HG03097 (cell line): ENCODE measurements around the gene SPART.
"Not testable (repeated sequence)": the region's sequence is repeated elsewhere in the genome, so short reads cannot be mapped to it uniquely, and the experiment has no call there.

Experiments used
- ATAC-seq: cut with Tn5 transposase; IDR thresholded peaks from one replicate; pipeline ENCODE4 v1.9.1; 2021; ENCODE audit not compliant: unreplicated experiment, low FRiP score

Gene SPART

GRCh38 chr13:36323951-36324566 lies 22.1 kb downstream of the SPART start:
- no peak for ATAC-seq

GRCh38 chr13:36323408-36323807 lies 22.8 kb downstream of the SPART start:
- ATAC-seq: no peak

DNA sequence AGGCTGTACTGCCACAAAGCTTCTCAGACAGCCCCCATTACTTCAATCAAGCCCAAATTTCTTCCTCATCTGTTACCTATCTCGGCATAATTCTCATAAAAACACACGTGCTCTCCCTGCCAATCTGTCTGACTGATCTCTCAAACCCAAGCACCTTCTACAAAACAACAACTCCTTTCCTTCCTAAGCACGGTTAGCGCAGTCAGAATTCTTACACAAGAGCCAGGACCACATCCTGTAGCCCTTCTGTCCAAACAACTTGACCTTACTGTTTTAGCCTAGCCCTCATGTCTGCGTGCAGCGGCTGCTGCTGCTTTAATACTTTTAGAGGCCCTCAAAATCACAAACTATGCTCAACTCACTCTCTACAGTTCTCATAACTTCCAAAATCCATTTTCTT lies 26.4 kb downstream of the SPART start:
- not testable (repeated sequence) for ATAC-seq

GRCh38 chr13:36313047-36313969 lies 32.9 kb downstream of the SPART start:
- no peak for ATAC-seq

- no peak for ATAC-seq
These were observed 35.6 kb downstream of the SPART start for GRCh38 chr13:36310417-36311108.

DNA sequence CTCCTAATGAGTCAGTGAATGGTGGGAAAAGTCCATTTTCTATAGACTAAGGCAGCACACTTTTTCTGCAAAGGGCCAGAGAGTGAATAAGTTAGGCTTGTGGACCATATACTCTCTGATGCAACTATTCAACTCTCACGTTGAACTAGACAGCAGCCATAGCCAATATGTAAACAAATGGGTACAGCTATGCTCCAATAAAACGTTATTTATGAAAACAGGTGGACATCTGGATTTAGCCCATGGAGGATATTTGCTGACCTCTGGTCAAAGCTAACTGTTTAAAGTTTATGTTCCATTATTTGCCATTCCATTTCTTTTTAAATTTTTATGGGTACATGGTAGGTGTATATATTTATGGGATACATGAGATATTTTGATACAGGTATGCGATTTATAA lies 43.9 kb downstream of the SPART start:
- no peak for ATAC-seq

- ATAC-seq: not testable (repeated sequence)
These were observed 46.7 kb downstream of the SPART start for GRCh38 chr13:36299469-36299868.

DNA sequence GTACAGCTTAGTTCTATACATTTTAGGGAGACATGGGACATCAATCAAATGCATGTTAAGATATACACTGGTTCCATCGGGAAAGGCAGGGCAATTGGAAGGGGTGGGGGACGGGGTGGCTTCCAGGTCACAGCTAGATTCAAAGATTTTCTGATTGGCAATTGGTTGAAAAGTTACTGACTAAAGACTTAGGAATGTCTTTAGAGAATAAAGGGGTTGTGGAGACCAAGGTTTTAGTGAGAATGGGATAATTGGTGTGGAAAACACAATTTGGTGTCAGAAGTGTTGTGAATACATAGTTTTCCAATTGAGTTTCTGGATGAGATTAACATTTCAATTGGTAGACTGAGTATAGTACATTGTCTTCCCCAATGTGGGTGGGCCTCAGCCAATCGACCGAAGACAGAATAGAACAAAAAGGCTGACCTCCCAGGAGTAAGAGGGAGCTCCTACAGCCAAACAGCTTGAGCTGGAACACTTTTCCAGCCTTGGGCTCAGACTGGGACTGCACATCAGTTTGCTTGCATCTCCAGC lies 47.6 kb downstream of the SPART start:
- no peak for ATAC-seq

- no peak for ATAC-seq
These were observed 48.5 kb downstream of the SPART start, which contains the start of gene CCDC169 for GRCh38 chr13:36297366-36298338. TSS of gene CCDC169 (minus strand) at chr13:36297814. CDS start at chr13:36297719, 95 bp downstream.

DNA sequence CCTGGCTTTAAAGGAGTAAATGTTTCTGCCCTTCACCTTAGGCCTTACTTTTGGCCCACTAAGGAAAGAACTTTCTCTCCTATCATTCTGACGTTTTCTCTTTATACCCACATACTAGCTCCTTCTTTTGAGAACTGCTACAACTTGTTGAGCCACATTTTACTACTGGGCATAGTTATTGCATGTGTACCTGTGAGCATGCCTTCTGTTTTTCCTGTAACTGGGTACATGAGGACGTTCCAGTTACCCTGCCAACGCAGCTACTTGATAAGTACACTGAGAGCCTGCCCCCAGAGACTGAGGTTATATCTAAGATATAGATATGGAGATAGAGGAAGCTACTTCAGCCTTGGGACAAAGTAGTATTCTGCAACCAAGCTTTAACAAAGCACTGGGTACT lies 52.1 kb downstream of the SPART start:
- ATAC-seq: no peak

DNA sequence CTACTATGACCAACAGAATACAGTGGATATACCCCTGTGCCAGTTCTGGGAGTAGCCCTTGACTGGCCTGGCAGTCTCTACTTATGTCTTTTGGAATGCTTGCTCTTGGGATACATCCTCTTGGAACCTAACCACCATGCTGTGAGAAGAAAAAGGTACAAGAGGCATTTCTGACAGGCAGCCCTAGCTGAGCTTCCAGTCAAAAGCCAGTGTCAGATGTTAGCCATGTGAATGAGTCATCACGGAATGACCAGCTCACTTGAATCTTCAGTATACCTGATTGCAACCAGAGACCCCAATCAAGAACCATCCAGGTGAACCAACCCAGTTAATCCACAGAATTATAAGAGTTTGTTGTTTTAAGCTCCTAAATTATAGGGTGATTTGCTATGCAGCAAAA lies 52.7 kb downstream of the SPART start:
- no peak for ATAC-seq

DNA sequence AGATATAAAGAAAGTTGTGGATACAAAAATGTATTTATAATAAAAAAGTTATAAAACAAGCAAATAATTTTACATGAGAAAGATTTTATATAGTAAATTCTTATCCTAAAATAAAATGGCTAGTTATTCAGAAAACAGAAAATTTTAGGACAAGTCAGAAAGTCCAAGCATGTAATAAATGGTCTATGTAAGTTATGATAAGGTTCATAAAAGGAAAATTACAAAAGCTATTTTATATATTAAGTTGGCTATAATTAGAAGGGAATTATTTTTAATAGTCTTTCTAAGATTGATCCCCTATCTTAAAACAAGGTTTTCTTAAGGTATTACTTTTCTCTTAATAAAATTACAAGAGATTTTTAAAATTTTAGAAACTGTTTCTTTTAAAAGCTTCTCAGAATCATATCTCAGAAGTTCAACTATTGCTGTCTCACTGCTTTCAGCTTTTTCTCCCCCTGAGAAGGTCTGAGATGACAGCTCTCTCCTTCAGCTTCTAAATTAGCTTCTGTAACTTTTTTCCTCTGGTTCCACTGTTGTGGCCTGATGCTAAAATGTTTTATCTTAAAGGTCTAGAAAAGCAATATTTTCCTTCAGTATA lies 57.3 kb downstream of the SPART start:
- no peak for ATAC-seq

DNA sequence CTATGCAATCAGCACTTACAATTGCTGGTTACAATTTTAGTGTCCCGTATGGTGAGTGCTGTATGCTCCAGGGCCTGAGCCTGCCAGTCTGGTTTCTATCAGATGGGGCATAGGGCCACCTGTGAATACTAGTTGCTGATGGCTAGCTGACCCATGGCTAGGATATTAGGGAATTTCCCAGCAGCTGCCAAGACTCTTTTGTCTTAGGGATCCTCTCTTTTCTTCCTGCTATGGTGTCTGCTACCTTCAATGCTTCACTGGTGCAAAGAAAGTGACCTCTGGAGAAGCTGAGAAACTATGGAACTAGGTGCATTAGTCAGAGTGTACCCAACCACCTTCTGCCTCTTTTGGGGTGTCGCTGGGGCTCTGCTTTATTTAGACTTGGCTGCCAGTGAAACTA lies 60.2 kb downstream of the SPART start:
- no peak for ATAC-seq

- ATAC-seq: no peak
These were observed 63.3 kb downstream of the SPART start for GRCh38 chr13:36282821-36283432.

GRCh38 chr13:36275190-36276002 lies 70.8 kb downstream of the SPART start:
- no peak for ATAC-seq

DNA sequence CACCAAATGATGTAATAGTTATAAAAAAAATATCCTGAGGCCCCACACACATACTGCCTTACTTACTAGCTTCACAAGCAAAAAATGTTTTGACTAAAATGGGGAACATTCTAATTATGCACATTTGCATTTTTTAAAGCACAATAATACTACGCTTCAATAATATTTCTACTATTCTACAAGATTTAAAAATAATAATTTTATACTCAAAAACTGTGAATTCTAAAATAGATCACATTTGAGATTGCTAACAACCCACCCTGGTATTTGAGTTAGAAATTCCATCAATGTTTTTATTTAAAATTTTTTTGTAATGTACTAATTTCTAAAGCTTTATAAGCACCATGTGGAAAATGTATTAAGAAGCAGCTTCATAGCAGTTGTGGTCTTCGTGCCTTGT lies 72.8 kb downstream of the SPART start:
- ATAC-seq: no peak

DNA sequence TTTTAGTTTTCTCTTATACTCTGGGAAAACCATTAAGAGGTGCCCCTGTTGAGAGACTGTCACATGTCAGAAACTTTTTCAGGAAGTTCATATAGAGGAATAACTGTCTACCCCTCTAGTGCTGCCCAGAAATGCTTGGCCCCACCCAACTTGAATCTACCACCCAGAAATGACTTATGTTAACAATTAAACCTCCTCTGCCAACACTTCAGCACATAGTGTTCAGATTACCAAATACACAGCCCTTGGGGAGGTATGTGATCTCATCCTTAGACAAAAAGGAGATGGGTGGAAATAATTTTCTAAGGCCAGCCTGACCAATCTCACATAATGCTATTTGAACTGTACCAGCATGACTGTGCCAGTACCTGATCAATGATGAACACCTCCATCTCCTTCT lies 84.2 kb downstream of the SPART start:
- ATAC-seq: no peak

DNA sequence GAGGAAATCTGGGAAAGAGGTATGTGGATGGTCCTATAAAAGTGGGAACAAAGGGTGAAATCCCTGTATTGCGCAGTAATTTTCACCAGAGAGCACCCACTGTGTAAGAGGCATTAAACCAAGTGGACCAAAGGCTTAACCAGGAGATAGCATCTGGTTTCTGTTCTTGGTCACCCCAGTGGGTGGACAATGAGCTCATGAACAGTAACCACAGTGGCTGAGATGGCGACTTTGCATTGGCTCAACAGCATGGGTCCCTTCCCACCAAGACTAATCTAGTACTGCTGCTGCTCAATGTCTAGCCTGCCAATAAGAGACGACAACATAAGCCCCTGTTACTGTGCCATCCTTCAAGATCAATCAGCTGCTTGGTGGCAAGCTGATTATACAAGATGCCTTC lies 85.2 kb downstream of the SPART start:
- ATAC-seq: no peak
